H9 (cell line): ENCODE results near the gene NME8. TPM values are rescaled to one million over a fixed set of nuclear protein-coding genes. Genes with fewer than 3 reads are reported as not detected.

ENCODE experiments used
- DNase-seq: peaks from one replicate; pipeline ENCODE4 v3.0.0-alpha.2; 2017
- H2AFZ ChIP-seq: one replicate; pipeline ENCODE4 v1.6.1; 2013; ENCODE audit warnings: mild to moderate bottlenecking, low read length, control low read depth, moderate library complexity
- H2AK5ac ChIP-seq: 2 replicates; pipeline ENCODE4 v1.6.1; 2013; ENCODE audit warnings: low read length, control low read depth, mixed read lengths; ENCODE audit not compliant: insufficient read length
- H2BK120ac ChIP-seq: one replicate; pipeline ENCODE4 v1.6.1; 2013; ENCODE audit warnings: low read depth, mild to moderate bottlenecking, low read length, control low read depth, inconsistent platforms; ENCODE audit not compliant: poor library complexity, severe bottlenecking
- H2BK12ac ChIP-seq: 2 replicates; pipeline ENCODE4 v1.6.1; 2013; ENCODE audit warnings: low read length, control low read depth, mixed read lengths, low read depth; ENCODE audit not compliant: insufficient read length
- H2BK15ac ChIP-seq: 2 replicates; pipeline ENCODE4 v1.6.1; 2013; ENCODE audit warnings: low read depth, low read length, control low read depth
- H2BK20ac ChIP-seq: one replicate; pipeline ENCODE4 v1.6.1; 2013; ENCODE audit warnings: low read depth, mild to moderate bottlenecking, low read length, control low read depth, inconsistent platforms; ENCODE audit not compliant: poor library complexity, severe bottlenecking
- H2BK5ac ChIP-seq: 2 replicates; pipeline ENCODE4 v1.6.1; 2013; ENCODE audit warnings: low read length, control low read depth, mixed read lengths; ENCODE audit not compliant: insufficient read length
- H3K14ac ChIP-seq: 2 replicates; pipeline ENCODE4 v1.6.1; 2013; ENCODE audit warnings: low read length, control low read depth; ENCODE audit not compliant: insufficient read depth
- H3K18ac ChIP-seq: 2 replicates; pipeline ENCODE4 v1.6.1; 2013; ENCODE audit warnings: low read depth, mild to moderate bottlenecking, mixed read lengths, low read length, control low read depth; ENCODE audit not compliant: insufficient read length
- H3K23ac ChIP-seq: 2 replicates; pipeline ENCODE4 v1.6.1; 2013; ENCODE audit warnings: low read length, control low read depth, mixed read lengths, low read depth; ENCODE audit not compliant: insufficient read length
- H3K23me2 ChIP-seq: 2 replicates; pipeline ENCODE4 v1.6.1; 2013; ENCODE audit warnings: low read depth, mild to moderate bottlenecking, mixed read lengths, low read length, control low read depth; ENCODE audit not compliant: insufficient read length, poor library complexity, severe bottlenecking
- H3K27ac ChIP-seq: 2 replicates; pipeline ENCODE4 v1.5.1; 2013; ENCODE audit warnings: low read length, control low read depth, mixed read lengths, low read depth; ENCODE audit not compliant: insufficient read length
- H3K27me3 ChIP-seq: 2 replicates; pipeline ENCODE4 v1.6.1; 2013; ENCODE audit warnings: low read length, control low read depth, inconsistent platforms; ENCODE audit not compliant: insufficient read depth
- H3K4ac ChIP-seq: 2 replicates; pipeline ENCODE4 v1.6.1; 2013; ENCODE audit warnings: low read depth, mild to moderate bottlenecking, control low read depth, inconsistent platforms, low read length, moderate library complexity
- H3K4me1 ChIP-seq: 2 replicates; pipeline ENCODE4 v1.6.1; 2013; ENCODE audit warnings: low read length, control low read depth, inconsistent platforms; ENCODE audit not compliant: insufficient read depth
- H3K4me2 ChIP-seq: 2 replicates; pipeline ENCODE4 v1.6.1; 2013; ENCODE audit warnings: low read length, control low read depth, mixed read lengths; ENCODE audit not compliant: insufficient read length, insufficient read depth
- H3K56ac ChIP-seq: 2 replicates; pipeline ENCODE4 v1.6.1; 2013; ENCODE audit warnings: low read depth, mild to moderate bottlenecking, mixed read lengths, low read length, control low read depth; ENCODE audit not compliant: insufficient read length
- H3K79me1 ChIP-seq: 2 replicates; pipeline ENCODE4 v1.6.1; 2013; ENCODE audit warnings: low read depth, mild to moderate bottlenecking, moderate library complexity, low read length, control low read depth, inconsistent platforms; ENCODE audit not compliant: insufficient read depth, poor library complexity, severe bottlenecking
- H3K79me2 ChIP-seq: 2 replicates; pipeline ENCODE4 v1.6.1; 2013; ENCODE audit warnings: low read length, control low read depth, inconsistent platforms; ENCODE audit not compliant: insufficient read depth
- H3K9ac ChIP-seq: 2 replicates; pipeline ENCODE4 v1.6.1; 2013; ENCODE audit warnings: low read length, control low read depth, mixed read lengths; ENCODE audit not compliant: insufficient read length; ENCODE audit errors: extremely low read depth
- H3K9me3 ChIP-seq: one replicate; pipeline ENCODE4 v1.6.1; 2013; ENCODE audit warnings: low read depth, low read length, inconsistent platforms; ENCODE audit not compliant: control insufficient read depth
- H3T11ph ChIP-seq: one replicate; pipeline ENCODE4 v1.6.1; 2013; ENCODE audit warnings: mild to moderate bottlenecking, low read length, control low read depth, inconsistent platforms
- H4K20me1 ChIP-seq: one replicate; pipeline ENCODE4 v1.6.1; 2013; ENCODE audit not compliant: control insufficient read depth, insufficient read length, insufficient read depth
- H4K5ac ChIP-seq: 2 replicates; pipeline ENCODE4 v1.6.1; 2013; ENCODE audit warnings: low read depth, mild to moderate bottlenecking, mixed read lengths, low read length, control low read depth; ENCODE audit not compliant: insufficient read length
- H4K8ac ChIP-seq: replicated peaks from 2 replicates; pipeline ENCODE4 v1.6.1; 2013; ENCODE audit warnings: low read length, control low read depth, mixed read lengths, low read depth; ENCODE audit not compliant: insufficient read length
- H4K91ac ChIP-seq: 2 replicates; pipeline ENCODE4 v1.6.1; 2013; ENCODE audit warnings: low read depth, mild to moderate bottlenecking, moderate library complexity, mixed read lengths, low read length, control low read depth; ENCODE audit not compliant: insufficient read length
- H3K27ac Mint-ChIP-seq, 3 experiments: 2 replicates in 2 of 3; 3 replicates in 1 of 3; pipeline ENCODE4 v1.8.0; 2020 to 2021; ENCODE audit warnings: mixed read lengths in 3 of 3, mild to moderate bottlenecking in 1 of 3, moderate library complexity in 1 of 3
- H3K27me3 Mint-ChIP-seq: 2 replicates; pipeline ENCODE4 v1.8.0; 2021; ENCODE audit warnings: low read depth, mild to moderate bottlenecking, moderate library complexity, mixed read lengths
- H3K36me3 Mint-ChIP-seq, 3 experiments: 2 replicates in 2 of 3; 3 replicates in 1 of 3; pipeline ENCODE4 v1.8.0; 2020 to 2021; ENCODE audit warnings: low read depth in 3 of 3, mixed read lengths in 3 of 3; ENCODE audit not compliant: insufficient read depth in 1 of 3
- H3K4me1 Mint-ChIP-seq, 2 experiments: 2 replicates each; pipeline ENCODE4 v1.8.0; 2020; ENCODE audit warnings: mixed read lengths in 2 of 2
- H3K4me3 Mint-ChIP-seq, 2 experiments: 2 replicates in 1 of 2; 3 replicates in 1 of 2; pipeline ENCODE4 v1.8.0; 2020 to 2021; ENCODE audit warnings: mild to moderate bottlenecking in 2 of 2, mixed read lengths in 2 of 2, moderate library complexity in 1 of 2
- H3K9me3 Mint-ChIP-seq, 2 experiments: 2 replicates in 1 of 2; 3 replicates in 1 of 2; pipeline ENCODE4 v1.8.0; 2020; ENCODE audit warnings: mild to moderate bottlenecking in 2 of 2, mixed read lengths in 2 of 2, moderate library complexity in 1 of 2
- WGBS: extraction: QIAGEN DNeasy Blood & Tissue Kit; methylation state at CpG from one replicate; pipeline ENCODE4 v1.1.7; 2013; ENCODE audit warnings: missing lambda C conversion rate, low lambda C conversion rate, mixed read lengths; ENCODE audit not compliant: insufficient read length; ENCODE audit errors: extremely low coverage; 5-methylcytosine and 5-hydroxymethylcytosine counted together
- total RNA-seq: library from RNA; stranded (reverse); gene quantifications from 2 replicates; pipeline ENCODE4 v1.2.1, GENCODE V29; 2021
- TF ChIP-seq, protein P1 (sequence below): fragments of 200-600 bp; sonication (generic); conservative IDR thresholded peaks from 3 replicates; pipeline ENCODE4 v1.8.0; 2021; ENCODE audit warnings: antibody characterized with exemption, mild to moderate bottlenecking

The NME8 gene
- total RNA-seq, 1 experiment from 2014 or later: 0.33 TPM

DNA sequence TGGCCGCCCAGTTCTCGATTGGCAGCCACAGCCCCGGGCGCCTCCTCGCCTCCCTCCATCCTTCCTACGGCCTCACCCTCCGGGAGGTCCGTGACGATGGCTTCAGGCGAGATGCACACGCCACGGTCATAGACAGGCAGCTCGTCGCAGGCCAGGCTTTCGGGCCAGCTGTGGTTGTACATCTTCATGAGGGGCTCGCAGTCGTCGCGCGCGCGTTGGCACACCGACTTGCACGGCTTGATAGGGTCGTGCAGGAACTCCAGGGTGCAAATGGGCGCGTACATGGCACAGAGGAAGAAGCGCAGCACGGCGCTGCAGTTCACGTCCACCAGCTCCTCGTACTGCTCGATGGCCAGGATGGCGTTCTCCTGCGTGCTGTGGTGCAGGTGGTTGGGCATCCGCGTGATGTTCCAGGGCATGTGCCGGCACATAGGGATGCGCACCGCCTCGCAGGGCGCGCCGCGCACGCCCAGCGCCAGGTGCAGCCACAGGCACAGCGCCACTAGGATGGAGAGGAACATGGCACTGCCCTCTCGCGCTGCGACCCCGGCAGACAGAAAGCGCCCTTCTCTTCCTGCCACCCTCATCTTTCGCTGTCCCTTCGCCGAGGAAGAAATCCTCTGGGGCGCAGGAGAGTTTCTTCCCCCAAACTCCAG is 67.7 kb downstream of the NME8 start:
- Histone ChIP-seq H3K23ac (no peak overlapping the region), H2BK20ac (no peak overlapping the region), H3K9ac (no peak overlapping the region), H4K20me1 (no peaks in the 10 kb centered on the region), H3K4ac (no peak overlapping the region), H3T11ph (no peak overlapping the region), H3K9me3 (no peaks in the 10 kb centered on the region), H2BK120ac (no peak overlapping the region), H4K91ac (no peak overlapping the region), H2AK5ac (no peak overlapping the region), H3K56ac (no peak overlapping the region), H2BK12ac (no peak overlapping the region), H3K27ac (no peak overlapping the region), H3K27me3 (peaks cover 12% of the 10 kb centered on the region; the same call in 1 of the 2 replicates), H3K23me2 (peaks cover 17% of the 10 kb centered on the region), H4K5ac (no peak overlapping the region), H3K79me2 (no peaks in the 10 kb centered on the region), H3K18ac (no peak overlapping the region), H4K8ac (no peak overlapping the region), H2AFZ (no peak overlapping the region), H3K14ac (no peak overlapping the region), H2BK15ac (no peak overlapping the region), H2BK5ac (no peak overlapping the region), H3K4me2 (peak overlapping the region; percentile 35), H3K4me1 (no peaks in the 10 kb centered on the region), H3K79me1 (no peaks in the 10 kb centered on the region)
- H3K9me3 Mint-ChIP-seq: no peaks in the 10 kb centered on the region
- peaks cover 74% of the 10 kb centered on the region for H3K27me3 Mint-ChIP-seq
- peak; percentile 64 for DNase-seq
- WGBS: no CpG with 5 or more reads among the region's 57 CpGs
- H3K4me3 Mint-ChIP-seq: peak overlapping the region; percentile 63 to 82
- H3K27ac Mint-ChIP-seq: no peak overlapping the region
- peaks cover 12 to 16% of the 10 kb centered on the region in 2 experiments for H3K4me1 Mint-ChIP-seq
- TF ChIP-seq, protein P1, sequence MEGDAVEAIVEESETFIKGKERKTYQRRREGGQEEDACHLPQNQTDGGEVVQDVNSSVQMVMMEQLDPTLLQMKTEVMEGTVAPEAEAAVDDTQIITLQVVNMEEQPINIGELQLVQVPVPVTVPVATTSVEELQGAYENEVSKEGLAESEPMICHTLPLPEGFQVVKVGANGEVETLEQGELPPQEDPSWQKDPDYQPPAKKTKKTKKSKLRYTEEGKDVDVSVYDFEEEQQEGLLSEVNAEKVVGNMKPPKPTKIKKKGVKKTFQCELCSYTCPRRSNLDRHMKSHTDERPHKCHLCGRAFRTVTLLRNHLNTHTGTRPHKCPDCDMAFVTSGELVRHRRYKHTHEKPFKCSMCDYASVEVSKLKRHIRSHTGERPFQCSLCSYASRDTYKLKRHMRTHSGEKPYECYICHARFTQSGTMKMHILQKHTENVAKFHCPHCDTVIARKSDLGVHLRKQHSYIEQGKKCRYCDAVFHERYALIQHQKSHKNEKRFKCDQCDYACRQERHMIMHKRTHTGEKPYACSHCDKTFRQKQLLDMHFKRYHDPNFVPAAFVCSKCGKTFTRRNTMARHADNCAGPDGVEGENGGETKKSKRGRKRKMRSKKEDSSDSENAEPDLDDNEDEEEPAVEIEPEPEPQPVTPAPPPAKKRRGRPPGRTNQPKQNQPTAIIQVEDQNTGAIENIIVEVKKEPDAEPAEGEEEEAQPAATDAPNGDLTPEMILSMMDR: no peak
- no peaks in the 10 kb centered on the region for H3K36me3 Mint-ChIP-seq
